ENCODE results near the gene BTC. TPM values are rescaled to one million over a fixed set of nuclear protein-coding genes. Genes with fewer than 3 reads are reported as not detected.

BTC gene
- total RNA-seq, 4 donors from 2014 or later, result 0.95 to 2.6 (median 1.7) TPM

DNA sequence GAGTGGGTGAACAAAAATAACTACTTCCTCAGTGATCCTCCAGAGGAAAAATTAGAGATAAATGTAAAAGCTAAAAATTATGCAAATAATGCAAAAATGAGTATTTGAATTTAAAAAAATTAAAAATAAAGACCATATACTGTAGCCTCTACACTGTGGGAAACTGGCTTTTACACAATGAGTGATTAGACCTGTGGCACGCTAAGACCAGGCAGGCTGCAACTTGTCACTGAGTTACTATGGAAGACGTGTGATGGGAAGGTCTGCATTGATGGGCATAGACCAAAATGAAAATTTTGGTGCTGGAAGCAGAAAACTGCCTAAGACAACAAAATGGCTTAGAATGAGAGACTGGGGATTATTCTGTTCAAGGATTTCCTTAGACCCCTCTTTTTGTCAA, 30.2 kb downstream of the BTC start:
- ATAC-seq (ENCODE audit: low FRiP score), result no peak
- no peak for DNase-seq (ENCODE audit: low spot score)
- TF ChIP-seq, protein P1, sequence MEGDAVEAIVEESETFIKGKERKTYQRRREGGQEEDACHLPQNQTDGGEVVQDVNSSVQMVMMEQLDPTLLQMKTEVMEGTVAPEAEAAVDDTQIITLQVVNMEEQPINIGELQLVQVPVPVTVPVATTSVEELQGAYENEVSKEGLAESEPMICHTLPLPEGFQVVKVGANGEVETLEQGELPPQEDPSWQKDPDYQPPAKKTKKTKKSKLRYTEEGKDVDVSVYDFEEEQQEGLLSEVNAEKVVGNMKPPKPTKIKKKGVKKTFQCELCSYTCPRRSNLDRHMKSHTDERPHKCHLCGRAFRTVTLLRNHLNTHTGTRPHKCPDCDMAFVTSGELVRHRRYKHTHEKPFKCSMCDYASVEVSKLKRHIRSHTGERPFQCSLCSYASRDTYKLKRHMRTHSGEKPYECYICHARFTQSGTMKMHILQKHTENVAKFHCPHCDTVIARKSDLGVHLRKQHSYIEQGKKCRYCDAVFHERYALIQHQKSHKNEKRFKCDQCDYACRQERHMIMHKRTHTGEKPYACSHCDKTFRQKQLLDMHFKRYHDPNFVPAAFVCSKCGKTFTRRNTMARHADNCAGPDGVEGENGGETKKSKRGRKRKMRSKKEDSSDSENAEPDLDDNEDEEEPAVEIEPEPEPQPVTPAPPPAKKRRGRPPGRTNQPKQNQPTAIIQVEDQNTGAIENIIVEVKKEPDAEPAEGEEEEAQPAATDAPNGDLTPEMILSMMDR (IDR thresholded peaks at IDR 0.05), result no peak

DNA sequence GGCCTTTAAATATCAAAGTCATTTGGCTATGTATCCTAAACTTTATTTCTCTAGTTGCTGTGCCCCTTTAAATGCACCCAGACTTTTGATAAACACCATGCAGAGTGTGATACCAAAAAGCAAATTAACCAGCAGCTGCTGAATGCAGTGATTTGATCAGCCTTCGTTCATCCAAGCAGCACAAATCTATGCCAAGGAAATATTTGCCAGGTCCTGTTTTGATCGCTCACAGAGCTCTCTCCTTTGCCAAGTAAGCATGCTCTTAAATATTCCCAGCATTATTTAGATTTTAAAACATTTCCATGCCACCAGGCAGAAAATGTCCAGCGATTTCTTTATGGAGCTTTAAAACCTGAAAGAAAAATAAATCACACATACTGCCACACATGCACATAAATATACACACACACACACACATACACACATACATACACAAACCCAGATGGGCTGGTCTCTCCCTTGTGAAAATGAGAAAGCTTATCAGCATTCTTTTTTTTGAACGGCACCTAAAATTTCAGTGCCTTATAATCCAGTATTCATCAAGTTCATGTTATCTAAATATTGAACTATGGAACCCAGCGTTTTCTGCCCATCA, 35.7 kb downstream of the BTC start:
- no peak for DNase-seq (ENCODE audit: low spot score)
- TF ChIP-seq, protein P1 (IDR thresholded peaks at IDR 0.05), result no peak
- ATAC-seq (ENCODE audit: low FRiP score), result no peak

DNA sequence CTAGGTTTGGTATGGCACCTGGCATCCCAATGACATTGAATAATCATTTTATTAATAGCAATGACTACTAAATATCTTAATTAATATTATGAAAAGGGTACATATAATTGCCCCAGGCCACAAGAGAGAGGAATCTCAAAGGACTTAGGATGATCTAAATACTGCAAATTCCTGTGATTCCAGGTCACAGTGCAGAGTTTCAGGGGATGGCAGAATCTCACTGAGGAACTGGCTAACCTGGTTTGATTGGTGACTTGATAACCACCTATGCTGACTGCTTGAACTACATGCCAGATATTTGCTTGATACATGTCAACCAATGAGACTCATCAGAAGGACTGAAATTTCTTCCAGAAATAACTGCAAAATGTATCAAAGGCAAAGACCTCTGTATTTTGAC, 37.2 kb downstream of the BTC start:
- ATAC-seq (ENCODE audit: low FRiP score), result no peak
- no peak for DNase-seq (ENCODE audit: low spot score)
- TF ChIP-seq, protein P1 (IDR thresholded peaks at IDR 0.05), result no peak

DNA sequence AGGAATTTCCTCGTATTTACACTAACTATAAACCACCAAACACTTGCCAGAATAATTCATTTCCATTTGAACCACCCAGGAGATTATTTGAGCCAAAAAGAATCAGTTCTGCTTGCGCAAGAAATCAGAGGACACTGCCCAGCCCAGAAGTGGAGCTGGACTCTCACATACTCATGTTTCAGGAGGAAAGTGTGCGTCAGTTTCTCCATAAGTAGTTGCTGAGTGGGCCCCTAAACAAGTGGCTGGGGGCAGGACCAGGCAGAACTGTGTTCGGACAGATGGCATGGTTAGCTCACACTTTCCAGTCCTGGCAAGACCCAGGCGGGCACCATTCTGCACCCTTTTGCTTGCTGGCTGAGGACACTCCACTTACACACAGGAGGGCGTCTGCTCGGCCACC, 38.8 kb downstream of the BTC start:
- ATAC-seq (ENCODE audit: low FRiP score) (peak; percentile 49), DNase-seq (ENCODE audit: low spot score) (no peak)
- TF ChIP-seq, protein P1 (IDR thresholded peaks at IDR 0.05), result no peak

DNA sequence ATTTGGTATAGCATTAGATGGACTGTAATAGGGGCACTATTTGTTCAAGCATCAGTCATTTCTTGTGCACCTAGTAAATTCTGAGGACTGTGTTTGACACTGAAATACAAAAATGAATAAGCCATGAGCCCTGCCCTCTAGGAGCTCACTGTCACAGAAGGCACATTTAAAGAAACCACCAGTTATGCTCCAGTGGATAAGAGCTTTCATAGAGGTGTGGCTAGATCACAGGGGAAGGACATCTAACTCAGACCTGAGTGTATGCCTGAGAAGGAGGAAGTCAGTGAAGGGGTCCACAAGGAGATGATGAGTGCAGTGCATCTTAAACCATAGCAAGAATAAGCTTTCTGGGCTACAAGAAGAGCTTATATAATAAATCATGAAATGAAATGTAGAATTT, 40.1 kb downstream of the BTC start:
- TF ChIP-seq, protein P1 (IDR thresholded peaks at IDR 0.05), result no peak
- ATAC-seq (ENCODE audit: low FRiP score) (no peak), DNase-seq (ENCODE audit: low spot score) (no peak)

DNA sequence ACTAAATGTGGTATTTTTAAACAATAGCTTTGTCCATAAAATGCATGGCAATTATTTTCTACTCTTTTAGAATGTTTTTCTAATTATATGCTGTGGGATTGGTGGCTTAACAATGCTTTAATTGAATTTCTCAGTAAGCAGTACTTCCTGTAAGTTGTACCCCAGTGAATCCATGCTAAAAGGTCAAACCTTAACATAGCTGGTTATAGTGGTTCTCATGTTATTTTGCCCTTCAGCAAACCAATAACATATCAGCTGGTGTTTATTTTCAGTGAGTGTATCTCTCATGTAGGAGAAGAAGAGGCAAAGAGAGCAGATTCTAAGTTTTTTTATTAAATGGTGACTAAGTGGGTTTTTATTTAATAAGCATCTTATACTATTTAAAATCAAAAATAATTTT, 41.5 kb downstream of the BTC start:
- TF ChIP-seq, protein P1 (IDR thresholded peaks at IDR 0.05), result no peak
- no peak for DNase-seq (ENCODE audit: low spot score)
- ATAC-seq (ENCODE audit: low FRiP score), result no peak

DNA sequence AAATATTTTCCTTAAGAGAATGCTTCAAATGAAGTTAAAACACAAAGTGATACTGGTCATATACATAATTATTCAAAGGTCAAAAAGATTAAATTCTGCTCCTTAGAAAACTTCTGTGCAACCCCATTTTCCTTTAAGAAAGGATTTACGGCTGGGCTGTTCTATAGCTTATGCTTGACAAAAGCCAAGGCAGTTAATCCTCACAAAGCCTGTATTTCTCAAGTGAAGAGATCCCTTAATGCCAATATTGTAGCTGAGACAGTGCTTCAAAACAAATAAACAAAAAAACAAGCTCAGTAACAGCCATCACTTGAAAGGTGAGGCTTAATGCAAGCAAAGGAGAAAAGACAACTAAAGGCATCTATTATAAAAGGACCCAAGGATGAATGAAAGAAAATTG, 42.5 kb downstream of the BTC start:
- ATAC-seq (ENCODE audit: low FRiP score) (no peak), DNase-seq (ENCODE audit: low spot score) (no peak)
- TF ChIP-seq, protein P1 (IDR thresholded peaks at IDR 0.05), result no peak

Data from omental fat pad (tissue), 4 donors.